Naive thymus-derived CD4-positive, alpha-beta T cell (primary cell): ENCODE measurements around the gene SWSAP1. TPM values are rescaled to one million over a fixed set of nuclear protein-coding genes. Genes with fewer than 3 reads are reported as not detected.

Experiments
- ATAC-seq: fragments of 150-1000 bp; cut with Tn5 transposase; 2 replicates; pipeline ENCODE4 v1.10.0; 2021; ENCODE audit warnings: mild to moderate bottlenecking, moderate library complexity
- CTCF ChIA-PET: fragments of 350-600 bp; sonication (Branson Sonifier 250); formaldehyde crosslinking; loops from one replicate; lab custom pipeline; 2021; ENCODE audit warnings: antibody characterized with exemption; lab: Charles Lee
- POLR2A ChIA-PET: fragments of 350-600 bp; sonication (Branson Sonifier 250); formaldehyde crosslinking; loops from one replicate; lab custom pipeline; 2021; ENCODE audit warnings: antibody characterized with exemption, inconsistent platforms; lab: Charles Lee
- DNase-seq, 9 donors: peaks; one replicate each; pipeline versions ENCODE4 v3.0.0 to v3.0.0-alpha.2; 2020 to 2022; ENCODE audit warnings: mixed read lengths in 1 of 9
- H3K27ac ChIP-seq: one replicate; pipeline ENCODE4 v1.7.0; 2013; ENCODE audit warnings: mild to moderate bottlenecking, low read depth, low read length, moderate library complexity
- H3K27me3 ChIP-seq, 2 donors: one replicate each; pipeline ENCODE4 v1.7.0; 2013; ENCODE audit warnings: low read length in 2 of 2, mild to moderate bottlenecking in 2 of 2, moderate library complexity in 2 of 2; ENCODE audit not compliant: control insufficient read depth in 2 of 2, insufficient read depth in 2 of 2
- H3K36me3 ChIP-seq, 3 experiments: 1 replicate in 2 of 3; 2 replicates in 1 of 3; pipeline ENCODE4 v1.7.0; 2013; ENCODE audit warnings: low read length in 3 of 3, mild to moderate bottlenecking in 3 of 3, moderate library complexity in 1 of 3; ENCODE audit not compliant: insufficient read depth in 3 of 3, control insufficient read depth in 2 of 3
- H3K4me1 ChIP-seq, 2 donors: one replicate each; pipeline ENCODE4 v1.7.0; 2013; ENCODE audit warnings: low read length in 2 of 2, mild to moderate bottlenecking in 2 of 2, moderate library complexity in 1 of 2; ENCODE audit not compliant: control insufficient read depth in 2 of 2, insufficient read depth in 2 of 2
- H3K4me3 ChIP-seq: 2 replicates; pipeline ENCODE4 v1.7.0; 2013; ENCODE audit warnings: mild to moderate bottlenecking, low read length
- H3K9me3 ChIP-seq, 3 experiments: 1 replicate in 2 of 3; 2 replicates in 1 of 3; pipeline ENCODE4 v1.7.0; 2013; ENCODE audit warnings: low read length in 3 of 3; ENCODE audit not compliant: control insufficient read depth in 2 of 3
- H3K27ac Mint-ChIP-seq, 9 donors: one replicate each; pipeline ENCODE4 v1.8.0; 2020 to 2022; ENCODE audit warnings: mixed read lengths in 9 of 9, mild to moderate bottlenecking in 8 of 9, moderate library complexity in 5 of 9, inconsistent platforms in 2 of 9
- H3K27me3 Mint-ChIP-seq, 5 donors: one replicate each; pipeline ENCODE4 v1.8.0; 2021 to 2022; ENCODE audit warnings: mixed read lengths in 5 of 5, mild to moderate bottlenecking in 1 of 5
- H3K36me3 Mint-ChIP-seq, 5 donors: one replicate each; pipeline ENCODE4 v1.8.0; 2020 to 2022; ENCODE audit warnings: mixed read lengths in 5 of 5, mild to moderate bottlenecking in 3 of 5, inconsistent platforms in 1 of 5
- H3K4me1 Mint-ChIP-seq, 7 donors: one replicate each; pipeline ENCODE4 v1.8.0; 2020 to 2022; ENCODE audit warnings: mixed read lengths in 7 of 7, mild to moderate bottlenecking in 3 of 7, inconsistent platforms in 1 of 7
- H3K4me3 Mint-ChIP-seq, 10 donors: one replicate each; pipeline ENCODE4 v1.8.0; 2020 to 2022; ENCODE audit warnings: mild to moderate bottlenecking in 10 of 10, mixed read lengths in 10 of 10, moderate library complexity in 6 of 10, inconsistent platforms in 2 of 10
- H3K9me3 Mint-ChIP-seq, 11 donors: one replicate each; pipeline ENCODE4 v1.8.0; 2020 to 2022; ENCODE audit warnings: mixed read lengths in 11 of 11, mild to moderate bottlenecking in 4 of 11, inconsistent platforms in 1 of 11, moderate library complexity in 1 of 11
- intact Hi-C, 2 donors: fragments of 100-400 bp; cut with micrococcal nuclease; formaldehyde crosslinking; loops; one replicate each; pipeline ENCODE4 v1.15.1; 2023
- polyA plus RNA-seq, 2 donors: library from polyadenylated mRNA; unstranded; fragments of 300-500 nt; fragmentation: Illumina TruSeq; gene quantifications; one replicate each; pipeline ENCODE4 v1.2.3, GENCODE V29; 2021
- total RNA-seq, 6 experiments: library from RNA in 5 of 6; stranded (reverse) in 5 of 6; gene quantifications; 1 replicate in 5 of 6; 2 replicates in 1 of 6; pipeline ENCODE4 v1.2.3 and lab custom pipeline; 2021 to 2026

SWSAP1 gene
- total and polyA plus RNA-seq, 7 experiments from 2014 or later = 3.4 to 7.3 (median 4.1) TPM

DNA sequence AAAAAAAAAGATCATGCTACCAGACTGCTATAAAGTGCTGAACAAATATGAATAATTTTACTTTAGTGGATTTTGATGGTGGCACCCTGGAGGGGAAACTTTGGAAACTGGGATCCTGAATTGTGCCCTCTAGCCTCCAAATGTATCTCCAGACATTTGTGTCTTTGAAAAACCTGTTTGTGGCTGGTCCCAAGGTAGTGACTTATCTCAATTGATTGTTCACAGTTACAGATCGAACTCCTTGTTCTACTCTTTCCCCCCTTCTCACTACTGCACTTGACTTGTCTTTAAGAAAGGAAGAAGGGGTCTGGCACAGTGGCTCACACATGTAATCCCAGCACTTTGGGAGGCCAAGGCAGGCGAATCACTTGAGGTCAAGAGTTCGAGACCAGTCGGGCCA lies 34.1 kb downstream of the SWSAP1 start:
- ChIA-PET POLR2A (no interaction called here), CTCF (no interaction called here)
- DNase-seq = no peak
- peaks cover 4 to 23% (median 11%) of the 10 kb centered on the region in 5 donors for H3K27me3 Mint-ChIP-seq
- H3K36me3 Mint-ChIP-seq = no peaks in the 10 kb centered on the region
- intact Hi-C loops = no loop called here
- no peak overlapping the region for H3K4me3 ChIP-seq
- peaks cover 0 to 5% (median 0%) of the 10 kb centered on the region in 7 donors for H3K4me1 Mint-ChIP-seq
- H3K4me1 ChIP-seq = no peaks in the 10 kb centered on the region
- H3K27ac Mint-ChIP-seq = no peak overlapping the region
- no peak overlapping the region for H3K27ac ChIP-seq
- no peak overlapping the region for H3K4me3 Mint-ChIP-seq
- H3K36me3 ChIP-seq = no peaks in the 10 kb centered on the region
- no peaks in the 10 kb centered on the region for H3K9me3 Mint-ChIP-seq
- no peaks in the 10 kb centered on the region for H3K27me3 ChIP-seq
- ATAC-seq = no peak
- H3K9me3 ChIP-seq = no peaks in the 10 kb centered on the region

DNA sequence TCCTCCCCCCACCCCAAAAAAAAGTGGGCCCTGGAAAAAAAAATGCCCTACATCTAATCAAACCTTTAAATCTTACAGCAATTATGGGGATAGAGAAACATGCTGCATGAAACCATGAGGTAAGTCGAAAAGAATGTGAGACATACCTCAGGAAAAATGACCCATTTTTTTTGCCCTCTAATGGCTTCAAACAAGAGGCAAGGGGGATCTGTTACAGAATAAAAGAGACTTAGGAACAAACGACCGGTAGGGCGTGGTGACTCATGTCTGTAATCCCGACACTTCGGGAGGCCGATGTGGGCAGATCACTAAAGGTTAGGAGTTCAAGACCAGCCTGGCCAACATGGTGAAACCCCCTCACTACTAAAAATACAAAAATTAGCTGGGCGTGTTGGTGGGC lies 36.2 kb downstream of the SWSAP1 start:
- peaks cover 0 to 5% (median 0%) of the 10 kb centered on the region in 7 donors for H3K4me1 Mint-ChIP-seq
- no peaks in the 10 kb centered on the region for H3K27me3 ChIP-seq
- DNase-seq (no peak), ATAC-seq (no peak)
- peaks cover 0 to 2% (median 0%) of the 10 kb centered on the region in 11 donors for H3K9me3 Mint-ChIP-seq
- peaks cover 4 to 23% (median 11%) of the 10 kb centered on the region in 5 donors for H3K27me3 Mint-ChIP-seq
- ChIA-PET POLR2A (no interaction called here), CTCF (no interaction called here)
- no peak overlapping the region for H3K27ac ChIP-seq
- H3K4me3 Mint-ChIP-seq = no peak overlapping the region
- H3K9me3 ChIP-seq = no peaks in the 10 kb centered on the region
- H3K4me1 ChIP-seq = no peaks in the 10 kb centered on the region
- intact Hi-C loops = no loop called here
- H3K36me3 ChIP-seq = no peaks in the 10 kb centered on the region
- no peak overlapping the region for H3K27ac Mint-ChIP-seq
- no peak overlapping the region for H3K4me3 ChIP-seq
- H3K36me3 Mint-ChIP-seq = no peaks in the 10 kb centered on the region

DNA sequence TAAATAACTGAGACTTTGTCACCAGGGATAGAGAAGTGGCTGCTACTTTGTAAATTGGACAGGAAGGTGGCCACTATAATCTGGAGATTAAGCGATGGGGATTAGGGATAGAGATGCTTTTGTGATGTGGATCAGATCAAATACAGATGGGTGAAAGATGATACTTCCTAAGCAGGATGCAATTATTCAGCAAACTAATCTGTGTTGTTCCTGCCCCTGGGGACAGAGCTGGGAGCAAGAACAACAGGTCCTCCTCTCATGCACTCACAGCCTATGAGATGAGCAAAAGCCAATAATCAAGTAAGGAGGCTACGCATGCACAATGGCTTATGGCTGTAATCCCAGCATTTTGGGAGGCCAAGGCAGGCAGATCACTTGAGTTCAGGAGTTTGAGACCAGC lies 40.1 kb downstream of the SWSAP1 start:
- Mint-ChIP-seq H3K4me1 (peaks cover 0 to 7% (median 4%) of the 10 kb centered on the region in 7 donors), H3K36me3 (no peaks in the 10 kb centered on the region), H3K27ac (peak overlapping the region in 1 of 9 donors; percentile 3), H3K9me3 (peaks cover 0 to 2% (median 0%) of the 10 kb centered on the region in 11 donors), H3K27me3 (peaks cover 5 to 48% (median 18%) of the 10 kb centered on the region in 5 donors), H3K4me3 (no peak overlapping the region)
- no peaks in the 10 kb centered on the region for H3K4me1 ChIP-seq
- peaks cover 0 to 3% of the 10 kb centered on the region in 2 donors for H3K27me3 ChIP-seq
- intact Hi-C loops = no loop called here
- no peak for DNase-seq
- ChIA-PET POLR2A (no interaction called here), CTCF (no interaction called here)
- ATAC-seq = no peak
- H3K4me3 ChIP-seq = no peak overlapping the region
- H3K27ac ChIP-seq = no peak overlapping the region
- no peaks in the 10 kb centered on the region for H3K9me3 ChIP-seq
- no peaks in the 10 kb centered on the region for H3K36me3 ChIP-seq

DNA sequence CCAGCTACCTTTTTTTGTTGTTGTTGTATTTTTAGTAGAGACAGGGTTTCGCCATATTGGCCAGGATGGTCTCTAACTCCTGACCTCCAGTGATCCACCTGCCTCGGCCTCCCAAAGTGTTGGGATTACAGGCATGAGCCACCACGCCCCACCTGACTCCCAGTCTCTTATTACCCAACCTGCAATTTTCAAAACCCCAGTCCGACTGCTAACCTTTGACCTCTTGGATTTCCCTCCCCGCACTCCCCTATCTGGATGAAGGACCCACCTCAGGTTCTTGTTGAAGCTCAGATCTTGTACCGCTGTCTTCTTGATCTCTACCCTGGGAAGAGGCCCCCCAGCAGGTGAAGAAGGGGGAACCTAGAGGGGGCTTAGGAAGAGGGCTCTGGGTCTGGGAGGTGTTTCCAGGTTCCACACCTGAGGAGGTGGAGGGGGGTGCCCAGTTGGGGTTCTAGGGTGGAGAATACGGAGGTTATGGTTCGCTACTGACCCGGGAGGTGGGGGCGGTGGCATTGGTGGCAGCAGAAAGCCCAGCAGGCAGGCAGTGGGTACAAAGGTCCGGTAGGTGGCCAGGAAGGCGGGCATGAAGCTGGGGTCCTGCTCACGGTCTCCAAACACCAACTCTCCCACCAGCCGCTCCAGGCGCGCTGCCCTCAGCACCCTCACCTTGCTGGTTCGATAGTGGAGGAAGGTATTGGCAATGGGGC lies 42.0 kb downstream of the SWSAP1 start:
- Histone ChIP-seq H3K4me3 (no peak overlapping the region), H3K36me3 (no peaks in the 10 kb centered on the region), H3K27ac (no peak overlapping the region), H3K9me3 (no peaks in the 10 kb centered on the region), H3K4me1 (peaks cover 0 to 14% of the 10 kb centered on the region in 2 donors), H3K27me3 (peaks cover 0 to 18% of the 10 kb centered on the region in 2 donors)
- ChIA-PET POLR2A (no interaction called here), CTCF (no interaction called here)
- H3K36me3 Mint-ChIP-seq = no peaks in the 10 kb centered on the region
- peaks cover 9 to 22% (median 12%) of the 10 kb centered on the region in 7 donors for H3K4me1 Mint-ChIP-seq
- peaks cover 0 to 2% (median 0%) of the 10 kb centered on the region in 11 donors for H3K9me3 Mint-ChIP-seq
- H3K27ac Mint-ChIP-seq = no peak overlapping the region
- peak overlapping the region in 1 of 10 donors; percentile 23 for H3K4me3 Mint-ChIP-seq
- ATAC-seq (no peak), DNase-seq (no peak)
- H3K27me3 Mint-ChIP-seq = peaks cover 15 to 63% (median 36%) of the 10 kb centered on the region in 5 donors
- intact Hi-C loops = no loop called here

DNA sequence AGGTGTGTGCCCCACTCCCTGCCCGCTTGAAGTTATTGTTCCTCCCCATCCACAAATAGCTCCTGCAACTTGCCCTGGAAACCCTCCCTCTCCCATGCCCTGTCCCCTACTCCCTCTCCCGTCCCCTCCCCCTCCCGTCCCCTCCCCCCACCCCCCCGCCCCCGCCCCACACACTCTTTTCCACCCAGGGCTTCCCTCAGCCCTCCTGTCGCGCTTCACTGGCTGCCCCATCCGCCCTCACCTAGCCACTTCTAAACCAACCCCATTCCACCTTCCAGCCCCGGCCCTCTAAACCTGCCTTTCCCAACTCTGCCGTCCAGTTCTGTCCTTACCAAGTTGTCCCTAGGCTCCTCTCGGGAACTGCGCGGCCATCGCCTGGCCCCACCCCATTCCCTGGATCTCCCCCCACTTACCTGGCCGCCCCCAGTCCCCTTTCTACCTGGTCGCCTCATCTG lies 43.7 kb downstream of the SWSAP1 start:
- peak overlapping the region in 4 of 10 donors; percentile 12 to 66 (median 23) for H3K4me3 Mint-ChIP-seq
- H3K27me3 Mint-ChIP-seq = peaks cover 25 to 75% (median 42%) of the 10 kb centered on the region in 5 donors

DNA sequence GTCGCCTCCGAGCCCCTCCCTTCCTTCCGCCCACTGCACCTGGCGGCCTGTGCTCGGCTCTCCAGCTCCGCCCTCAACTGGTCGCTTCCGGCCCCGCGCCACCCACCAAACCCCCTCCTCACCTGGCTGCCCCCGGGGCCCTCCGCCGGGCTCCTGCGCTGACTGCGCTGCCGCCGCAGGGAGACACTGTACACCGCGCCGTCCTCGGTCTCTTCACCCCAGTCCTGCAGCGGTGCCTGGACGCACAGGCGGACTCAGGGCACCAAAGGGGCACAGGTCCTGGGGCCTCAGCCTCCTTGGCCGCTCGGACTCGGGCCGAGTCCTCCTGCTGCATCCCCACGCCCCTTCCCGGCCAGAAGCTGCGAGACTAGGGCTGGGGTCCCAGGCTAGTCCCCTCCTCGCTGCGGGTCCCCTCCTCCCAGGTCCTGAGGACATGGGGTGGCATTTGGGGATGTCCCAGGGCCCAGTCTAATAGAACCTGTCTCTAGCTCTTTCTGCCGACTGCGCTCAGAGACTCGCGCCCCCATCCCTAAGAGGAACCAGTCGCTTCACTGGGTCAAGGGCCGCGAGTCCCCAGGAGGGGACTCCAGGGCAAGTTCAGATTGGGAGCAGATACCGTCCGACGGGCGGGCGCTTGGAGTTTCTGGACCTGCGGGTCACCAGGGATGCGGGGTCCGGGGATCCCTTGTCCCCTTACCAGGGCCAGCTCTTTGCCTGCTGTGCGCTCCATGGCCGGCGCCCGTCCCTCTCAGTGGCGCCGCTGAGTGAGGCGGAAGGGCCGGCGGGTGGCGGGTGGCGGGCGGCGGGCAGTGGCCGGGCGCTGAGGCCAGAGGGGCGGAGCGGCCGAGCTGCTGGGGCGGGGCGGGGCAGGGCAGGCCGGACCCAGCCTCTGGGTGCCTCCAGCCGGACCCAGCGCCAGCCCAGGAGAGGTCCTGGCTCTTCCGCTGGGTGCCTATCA lies 44.4 kb downstream of the SWSAP1 start, which contains the start of gene RGL3:
Gene RGL3 (minus strand): TSS at position 766 of the 958 bp plus-strand sequence. CDS start 36 bp downstream, at position 730.
- no peak within 1 kb of the TSS for H3K4me3 ChIP-seq
- H3K9me3 ChIP-seq = no peaks in the 10 kb centered on the region
- H3K9me3 Mint-ChIP-seq = peaks cover 0 to 5% (median 0%) of the 10 kb centered on the region in 11 donors
- peaks cover 14 to 38% of the 10 kb centered on the region in 2 donors for H3K4me1 ChIP-seq
- peaks cover 32 to 82% (median 49%) of the 10 kb centered on the region in 5 donors for H3K27me3 Mint-ChIP-seq
- DNase-seq (no peak), ATAC-seq (no peak)
- H3K4me1 Mint-ChIP-seq = peaks cover 27 to 43% (median 30%) of the 10 kb centered on the region in 7 donors
- no peaks in the 10 kb centered on the region for H3K36me3 ChIP-seq
- H3K4me3 Mint-ChIP-seq = peak within 1 kb of the TSS in 8 of 10 donors; percentile 15 to 81 (median 54)
- no peaks in the 10 kb centered on the region for H3K36me3 Mint-ChIP-seq
- H3K27ac ChIP-seq = no peak within 1 kb of the TSS
- H3K27me3 ChIP-seq = peaks cover 8 to 32% of the 10 kb centered on the region in 2 donors
- CTCF ChIA-PET = interaction anchor here (1.1 to 1.5 kb wide), 2 partner anchors 37 to 44 kb away, joined by 3 to 5 read pairs; partner anchors contain the start of gene SWSAP1
- POLR2A ChIA-PET = interaction anchor here (0.5 to 0.6 kb wide), 2 partner anchors 15 to 96 kb away, joined by 3 read pairs; no protein-coding TSS in a partner anchor
- H3K27ac Mint-ChIP-seq = no peak within 1 kb of the TSS
- intact Hi-C loops = no loop called here

More for the DNA sequence above, 43.7 kb downstream of the SWSAP1 start:
- Mint-ChIP-seq H3K36me3 (no peaks in the 10 kb centered on the region), H3K27ac (no peak overlapping the region), H3K9me3 (peaks cover 0 to 2% (median 0%) of the 10 kb centered on the region in 11 donors), H3K4me1 (peaks cover 21 to 36% (median 24%) of the 10 kb centered on the region in 7 donors)
- H3K36me3 ChIP-seq = no peaks in the 10 kb centered on the region
- ATAC-seq (no peak), DNase-seq (no peak)
- H3K4me3 ChIP-seq = no peak overlapping the region
- intact Hi-C loops = no loop called here
- H3K4me1 ChIP-seq = peaks cover 10 to 31% of the 10 kb centered on the region in 2 donors
- POLR2A ChIA-PET = interaction anchor here (0.5 kb wide), 1 partner anchor 97 kb away, joined by 3 read pairs; no protein-coding TSS in a partner anchor
- H3K9me3 ChIP-seq = no peaks in the 10 kb centered on the region
- H3K27ac ChIP-seq = no peak overlapping the region
- CTCF ChIA-PET = interaction anchor here (1.5 kb wide), 1 partner anchor 37 kb away, joined by 5 read pairs; no protein-coding TSS in a partner anchor
- peaks cover 6 to 27% of the 10 kb centered on the region in 2 donors for H3K27me3 ChIP-seq
